Activated naive CD8-positive, alpha-beta T cell treated with anti-CD3 and anti-CD28 coated beads, Interleukin-2, amount 50 U/mL, for 24 hours (primary cell): ENCODE results near the gene PTCSC3.

ENCODE experiments used
- ATAC-seq: fragments of 150-1000 bp; cut with Tn5 transposase; one replicate; pipeline ENCODE4 v1.10.0; 2021
- DNase-seq: peaks from one replicate; pipeline ENCODE4 v3.0.0; 2021
- H3K27ac Mint-ChIP-seq: one replicate; pipeline ENCODE4 v1.8.0; 2021; ENCODE audit warnings: mild to moderate bottlenecking, mixed read lengths
- H3K27me3 Mint-ChIP-seq: one replicate; pipeline ENCODE4 v1.8.0; 2021; ENCODE audit warnings: mixed read lengths
- H3K36me3 Mint-ChIP-seq: one replicate; pipeline ENCODE4 v1.8.0; 2021; ENCODE audit warnings: low read depth, mixed read lengths
- H3K4me1 Mint-ChIP-seq: one replicate; pipeline ENCODE4 v1.8.0; 2021; ENCODE audit warnings: mixed read lengths
- H3K4me3 Mint-ChIP-seq: one replicate; pipeline ENCODE4 v1.8.0; 2021; ENCODE audit warnings: mild to moderate bottlenecking, moderate library complexity, mixed read lengths
- H3K9me3 Mint-ChIP-seq: one replicate; pipeline ENCODE4 v1.8.0; 2021; ENCODE audit warnings: mixed read lengths

The PTCSC3 gene

GRCh38 chr14:36204461-36205073, 28.0 kb upstream of the PTCSC3 start:
- no peak for DNase-seq
- Mint-ChIP-seq H3K27me3 (peaks cover 9% of the 10 kb centered on the region), H3K4me1 (no peaks in the 10 kb centered on the region), H3K36me3 (no peaks in the 10 kb centered on the region), H3K4me3 (no peak overlapping the region), H3K27ac (no peak overlapping the region), H3K9me3 (no peaks in the 10 kb centered on the region)
- ATAC-seq: no peak

- Mint-ChIP-seq H3K9me3 (no peaks in the 10 kb centered on the region), H3K36me3 (no peaks in the 10 kb centered on the region)
- no peak for ATAC-seq
These were observed 21.9 kb upstream of the PTCSC3 start for GRCh38 chr14:36198378-36198777.

GRCh38 chr14:36194663-36195062, 18.1 kb upstream of the PTCSC3 start:
- Mint-ChIP-seq H3K4me1 (no peaks in the 10 kb centered on the region), H3K27ac (no peak overlapping the region), H3K4me3 (no peak overlapping the region), H3K36me3 (no peaks in the 10 kb centered on the region), H3K9me3 (no peaks in the 10 kb centered on the region), H3K27me3 (peaks cover 8% of the 10 kb centered on the region)
- ATAC-seq (no peak), DNase-seq (no peak)

More at GRCh38 chr14:36198378-36198777, 21.9 kb upstream of the PTCSC3 start:
- Mint-ChIP-seq H3K27ac (no peak overlapping the region), H3K27me3 (peaks cover 11% of the 10 kb centered on the region), H3K4me1 (no peaks in the 10 kb centered on the region), H3K4me3 (no peak overlapping the region)
- DNase-seq: no peak

DNA sequence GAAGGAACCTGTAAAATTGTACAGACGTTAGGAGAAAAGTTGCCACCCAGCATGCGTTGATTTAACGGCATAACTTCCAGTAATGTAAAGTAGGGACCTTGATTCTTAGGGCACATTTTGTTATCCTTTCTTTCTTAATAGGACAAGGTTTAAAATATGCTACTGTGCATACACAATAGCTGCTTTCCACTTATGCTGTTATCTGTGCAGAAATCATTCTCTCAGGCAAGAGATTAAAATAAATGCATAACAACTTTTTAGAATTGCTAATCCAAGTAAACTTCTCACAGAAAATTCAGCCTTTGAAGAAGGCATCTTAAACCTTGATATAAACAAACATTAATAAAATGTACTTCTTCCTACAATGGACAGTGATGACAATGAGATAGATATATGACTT, 16.0 kb upstream of the PTCSC3 start:
- no peak overlapping the region for H3K4me3 Mint-ChIP-seq

GRCh38 chr14:36183402-36183801, 6.9 kb upstream of the PTCSC3 start:
- Mint-ChIP-seq H3K36me3 (no peaks in the 10 kb centered on the region), H3K27me3 (peaks cover 9% of the 10 kb centered on the region), H3K9me3 (no peaks in the 10 kb centered on the region), H3K4me1 (no peaks in the 10 kb centered on the region), H3K27ac (no peak overlapping the region), H3K4me3 (no peak overlapping the region)
- ATAC-seq (no peak), DNase-seq (no peak)

More for the DNA sequence above, 16.0 kb upstream of the PTCSC3 start:
- Mint-ChIP-seq H3K4me1 (no peaks in the 10 kb centered on the region), H3K27ac (no peak overlapping the region), H3K27me3 (peaks cover under 1% of the 10 kb centered on the region), H3K9me3 (no peaks in the 10 kb centered on the region), H3K36me3 (no peaks in the 10 kb centered on the region)
- ATAC-seq (no peak), DNase-seq (no peak)

GRCh38 chr14:36181417-36181816, 4.9 kb upstream of the PTCSC3 start:
- Mint-ChIP-seq H3K36me3 (no peaks in the 10 kb centered on the region), H3K4me3 (no peak overlapping the region), H3K9me3 (no peaks in the 10 kb centered on the region), H3K27ac (no peak overlapping the region), H3K4me1 (no peaks in the 10 kb centered on the region), H3K27me3 (peaks cover 9% of the 10 kb centered on the region)
- ATAC-seq: no peak
- DNase-seq: no peak

DNA sequence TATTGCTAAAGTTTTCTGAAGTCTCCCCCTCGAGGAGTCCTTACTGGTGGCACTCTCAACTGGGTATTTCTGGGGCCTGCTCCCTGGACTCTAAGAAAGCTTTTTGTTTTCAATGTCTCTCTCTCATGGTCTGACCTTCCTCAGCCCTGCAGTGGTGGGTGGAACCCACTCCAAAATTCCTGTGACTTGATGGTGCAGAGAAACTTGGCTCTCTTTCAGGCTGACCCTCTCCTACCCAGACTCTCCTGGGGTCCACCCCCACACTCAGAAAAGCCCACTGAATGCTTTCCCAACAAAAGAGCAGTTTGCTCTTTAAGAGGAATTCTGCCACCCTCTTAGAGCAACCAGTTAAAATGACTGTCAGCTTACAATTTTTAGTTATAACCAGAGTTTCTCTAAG, 967 bp upstream of the PTCSC3 start:
- Mint-ChIP-seq H3K36me3 (no peaks in the 10 kb centered on the region), H3K27me3 (peaks cover 7% of the 10 kb centered on the region), H3K4me3 (no peak overlapping the region), H3K4me1 (no peaks in the 10 kb centered on the region), H3K27ac (no peak overlapping the region), H3K9me3 (no peaks in the 10 kb centered on the region)
- ATAC-seq (no peak), DNase-seq (no peak)

DNA sequence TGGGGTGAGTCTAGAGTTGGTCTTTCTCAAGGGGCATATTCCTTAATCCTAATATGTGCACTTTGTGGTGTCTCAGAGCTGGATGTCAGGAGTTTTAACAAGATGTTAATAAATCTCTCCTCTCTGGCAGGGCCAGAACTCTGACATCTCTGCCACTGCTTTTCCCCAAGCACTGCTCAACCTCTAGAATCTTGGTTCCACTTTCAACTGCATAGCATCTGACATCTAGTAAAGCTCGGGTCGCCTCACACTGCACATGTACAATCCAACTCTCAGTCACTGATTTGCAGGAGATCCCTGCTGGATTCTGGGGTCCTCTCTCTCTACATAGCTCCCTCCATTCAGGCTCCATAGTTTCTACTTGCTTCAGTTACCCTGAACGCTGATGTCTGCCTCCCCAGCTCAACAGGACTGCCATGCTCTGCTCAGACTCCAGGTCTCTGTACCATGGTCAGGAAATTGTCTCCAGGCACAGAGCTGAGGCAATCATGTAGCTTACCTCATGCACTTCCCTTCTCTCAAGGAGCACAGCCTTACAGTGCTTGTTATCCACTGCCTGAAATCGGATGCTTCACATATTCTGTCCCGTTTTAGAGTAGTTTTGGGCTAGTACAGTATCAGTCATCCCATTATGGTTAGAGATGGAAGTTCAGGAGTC, 1.6 kb downstream of the PTCSC3 start:
- DNase-seq: no peak
- no peaks in the 10 kb centered on the region for H3K36me3 Mint-ChIP-seq
- H3K27ac Mint-ChIP-seq: no peak overlapping the region
- H3K4me1 Mint-ChIP-seq: no peaks in the 10 kb centered on the region
- no peak for ATAC-seq
- H3K27me3 Mint-ChIP-seq: peaks cover 6% of the 10 kb centered on the region
- no peak overlapping the region for H3K4me3 Mint-ChIP-seq
- no peaks in the 10 kb centered on the region for H3K9me3 Mint-ChIP-seq

DNA sequence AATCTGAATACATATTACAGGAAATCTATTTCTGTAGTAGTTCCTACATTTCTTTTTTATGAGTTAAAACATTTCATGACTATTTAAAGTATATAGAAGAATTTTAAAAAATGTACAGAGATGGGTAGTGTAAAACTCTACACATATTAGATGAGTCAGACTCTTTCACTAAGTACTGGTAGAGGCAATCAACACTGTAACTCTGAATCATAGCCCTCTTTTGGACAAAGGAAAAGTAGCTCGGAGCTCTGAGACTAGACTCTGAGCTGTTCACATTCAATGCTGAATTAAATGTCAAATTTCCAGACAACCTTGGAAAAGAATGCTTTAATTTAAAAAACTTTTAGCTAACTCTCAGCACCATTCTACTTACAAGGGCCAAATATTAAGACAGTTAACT, 3.4 kb downstream of the PTCSC3 start:
- Mint-ChIP-seq H3K4me1 (no peaks in the 10 kb centered on the region), H3K36me3 (no peaks in the 10 kb centered on the region), H3K27me3 (peaks cover 6% of the 10 kb centered on the region), H3K9me3 (no peaks in the 10 kb centered on the region), H3K27ac (no peak overlapping the region), H3K4me3 (no peak overlapping the region)
- DNase-seq (no peak), ATAC-seq (no peak)

- peaks cover 6% of the 10 kb centered on the region for H3K27me3 Mint-ChIP-seq
- H3K36me3 Mint-ChIP-seq: no peaks in the 10 kb centered on the region
- H3K9me3 Mint-ChIP-seq: no peaks in the 10 kb centered on the region
- H3K4me1 Mint-ChIP-seq: no peaks in the 10 kb centered on the region
- no peak overlapping the region for H3K4me3 Mint-ChIP-seq
- no peak for DNase-seq
- no peak for ATAC-seq
- H3K27ac Mint-ChIP-seq: no peak overlapping the region
These were observed 4.9 kb downstream of the PTCSC3 start for GRCh38 chr14:36171607-36172006.

- ATAC-seq: no peak
- Mint-ChIP-seq H3K27me3 (peaks cover 7% of the 10 kb centered on the region), H3K36me3 (no peaks in the 10 kb centered on the region)
These were observed 9.1 kb downstream of the PTCSC3 start for GRCh38 chr14:36167431-36167830.

DNA sequence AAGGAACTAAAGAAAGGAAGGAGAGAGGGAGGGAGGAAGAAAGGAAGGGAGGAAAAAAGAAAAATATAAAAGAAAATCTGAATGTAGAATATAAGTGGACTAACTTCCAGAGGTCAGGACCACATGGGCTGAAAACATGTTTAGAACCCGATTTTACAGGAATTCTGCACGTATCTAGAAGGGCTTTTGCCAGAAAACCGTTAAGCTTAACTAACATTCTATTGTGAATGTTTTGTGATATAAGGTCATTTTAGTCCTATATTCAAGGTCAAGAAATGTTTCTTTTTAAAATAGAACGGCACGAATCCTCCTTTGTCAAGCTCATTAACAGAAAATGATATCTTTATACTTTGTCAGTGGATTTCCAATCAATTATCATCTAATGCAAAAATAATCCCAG, 13.1 kb downstream of the PTCSC3 start:
- H3K4me3 Mint-ChIP-seq: no peak overlapping the region
- DNase-seq: no peak
- H3K4me1 Mint-ChIP-seq: no peaks in the 10 kb centered on the region
- no peak overlapping the region for H3K27ac Mint-ChIP-seq
- no peaks in the 10 kb centered on the region for H3K36me3 Mint-ChIP-seq
- no peak for ATAC-seq
- peaks cover 12% of the 10 kb centered on the region for H3K27me3 Mint-ChIP-seq
- H3K9me3 Mint-ChIP-seq: no peaks in the 10 kb centered on the region

More at GRCh38 chr14:36167431-36167830, 9.1 kb downstream of the PTCSC3 start:
- Mint-ChIP-seq H3K4me1 (no peaks in the 10 kb centered on the region), H3K9me3 (no peaks in the 10 kb centered on the region), H3K4me3 (no peak overlapping the region), H3K27ac (no peak overlapping the region)
- no peak for DNase-seq

DNA sequence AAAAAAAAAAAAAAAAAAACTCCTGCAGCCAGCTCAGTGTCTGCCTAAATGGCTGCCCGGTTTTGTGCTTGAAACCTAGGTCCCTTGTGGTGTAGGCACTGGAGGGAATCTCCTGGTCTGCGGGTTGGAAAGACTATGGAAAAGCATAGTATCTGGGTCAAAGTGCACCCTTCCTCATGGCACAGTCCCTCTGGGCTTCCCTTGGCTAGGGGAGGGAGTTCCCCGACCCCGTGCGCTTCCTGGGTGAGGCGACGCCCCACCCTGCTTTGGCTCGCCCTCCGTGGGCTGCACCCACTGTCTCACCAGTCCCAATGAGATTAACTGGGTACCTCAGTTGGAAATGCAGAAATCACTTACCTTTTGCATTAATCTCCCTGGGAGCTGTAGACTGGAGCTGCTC, 14.3 kb downstream of the PTCSC3 start:
- DNase-seq (no peak), ATAC-seq (no peak)
- Mint-ChIP-seq H3K36me3 (no peaks in the 10 kb centered on the region), H3K9me3 (no peaks in the 10 kb centered on the region), H3K27me3 (peaks cover 12% of the 10 kb centered on the region), H3K27ac (no peak overlapping the region), H3K4me3 (no peak overlapping the region), H3K4me1 (no peaks in the 10 kb centered on the region)

DNA sequence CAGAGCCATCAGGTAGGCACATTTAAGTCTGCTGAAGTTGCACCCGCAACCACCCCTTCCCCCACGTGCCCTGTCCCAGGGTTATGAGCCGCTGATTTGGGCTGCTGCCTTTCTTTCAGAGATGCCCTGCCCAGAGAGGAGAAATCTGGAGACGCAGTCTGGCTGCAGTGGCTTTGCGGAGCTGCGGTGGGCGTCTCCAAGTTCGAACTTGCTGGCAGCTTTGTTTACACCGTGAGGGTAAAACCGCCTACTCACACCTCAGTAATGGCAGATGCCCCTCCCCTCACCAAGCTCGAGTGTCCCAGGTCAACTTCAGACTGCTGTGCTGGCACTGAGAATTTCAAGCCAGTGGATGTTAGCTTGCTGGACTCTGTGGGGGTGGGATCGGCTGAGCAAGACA, 14.7 kb downstream of the PTCSC3 start:
- H3K27ac Mint-ChIP-seq: no peak overlapping the region
- H3K9me3 Mint-ChIP-seq: no peaks in the 10 kb centered on the region
- no peaks in the 10 kb centered on the region for H3K4me1 Mint-ChIP-seq
- no peak for DNase-seq
- no peak overlapping the region for H3K4me3 Mint-ChIP-seq
- peaks cover 12% of the 10 kb centered on the region for H3K27me3 Mint-ChIP-seq
- no peaks in the 10 kb centered on the region for H3K36me3 Mint-ChIP-seq
- ATAC-seq: no peak

GRCh38 chr14:36151335-36151734, 25.2 kb downstream of the PTCSC3 start:
- Mint-ChIP-seq H3K4me1 (no peaks in the 10 kb centered on the region), H3K27me3 (peaks cover 4% of the 10 kb centered on the region), H3K9me3 (peaks cover 15% of the 10 kb centered on the region), H3K27ac (no peak overlapping the region), H3K4me3 (no peak overlapping the region), H3K36me3 (no peaks in the 10 kb centered on the region)
- no peak for ATAC-seq
- no peak for DNase-seq
